GM12878 (cell line): ENCODE measurements around the gene HERPUD1. TPM values are rescaled to one million over a fixed set of nuclear protein-coding genes. Genes with fewer than 3 reads are reported as not detected.

Experiments used
- ATAC-seq: fragments of 200-7000 bp; cut with Tn5 transposase; 3 replicates; pipeline ENCODE4 v1.9.1; 2020; ENCODE audit warnings: mild to moderate bottlenecking, moderate library complexity
- BruUV-seq: library from RNA; stranded (reverse); fragments of 400-500 nt; replicated peaks from 2 replicates; lab custom pipeline; 2021; lab: Mats Ljungman, UMichigan
- CTCF ChIA-PET: fragments of 300-600 bp; sonication (Branson Sonifier 250); formaldehyde crosslinking; extraction: SDS; loops from one replicate; lab custom pipeline; 2021; ENCODE audit warnings: inconsistent platforms; lab: Yijun Ruan, JAX
- POLR2A ChIA-PET: fragments of 350-600 bp; formaldehyde crosslinking; extraction: SDS; loops from one replicate; lab custom pipeline; 2021; ENCODE audit warnings: inconsistent platforms; lab: Charles Lee
- RAD21 ChIA-PET: fragments of 300-600 bp; sonication (Branson Sonifier 250); formaldehyde crosslinking; loops from one replicate; lab custom pipeline; 2023; ENCODE audit warnings: antibody characterized with exemption; ENCODE audit not compliant: unreplicated experiment; lab: Charles Lee
- SMC1A ChIA-PET: fragments of 300-600 bp; sonication (Branson Sonifier 250); formaldehyde crosslinking; loops from one replicate; lab custom pipeline; 2023; ENCODE audit not compliant: unreplicated experiment, uncharacterized antibody; lab: Charles Lee
- DNase-seq: peaks from one replicate; pipeline ENCODE4 v3.0.0-alpha.2; 2011; ENCODE audit warnings: low read depth, low spot score
- FAIRE-seq: peaks from 3 replicates; lab custom pipeline; 2011; peaks lifted over from hg19 to GRCh38; lab: Jason Lieb, UNC
- H2AFZ ChIP-seq: 2 replicates; pipeline ENCODE4 v1.6.0; 2011; ENCODE audit warnings: low read depth, low read length, control low read depth; ENCODE audit not compliant: control insufficient read depth
- H3K27ac ChIP-seq: 2 replicates; pipeline ENCODE4 v1.5.1; 2011; ENCODE audit warnings: control low read depth; ENCODE audit not compliant: control insufficient read depth, insufficient read depth
- H3K27me3 ChIP-seq, 2 experiments: replicated peaks in 1 of 2; 2 replicates each; pipeline versions ENCODE4 v1.6.0 to v1.6.1; 2011; ENCODE audit warnings: low read length in 1 of 2; ENCODE audit not compliant: control insufficient read depth in 2 of 2, insufficient read depth in 2 of 2
- H3K36me3 ChIP-seq, 2 experiments: 2 replicates each; pipeline ENCODE4 v1.5.1; 2011; ENCODE audit warnings: low read length in 1 of 2; ENCODE audit not compliant: control insufficient read depth in 2 of 2, insufficient read depth in 2 of 2
- H3K4me1 ChIP-seq: 2 replicates; pipeline ENCODE4 v1.6.1; 2011; ENCODE audit warnings: mild to moderate bottlenecking, low read length, moderate library complexity, mixed read lengths; ENCODE audit not compliant: control insufficient read depth, insufficient read depth
- H3K4me2 ChIP-seq: 2 replicates; pipeline ENCODE4 v1.6.0; 2011; ENCODE audit warnings: control low read depth; ENCODE audit not compliant: control insufficient read depth, insufficient read depth
- H3K4me3 ChIP-seq: fragments of 200-600 bp; sonication (generic); 2 replicates; pipeline ENCODE4 v1.5.1; 2016
- H3K79me2 ChIP-seq: 2 replicates; pipeline ENCODE4 v1.6.0; 2011; ENCODE audit warnings: low read length; ENCODE audit not compliant: control insufficient read depth, insufficient read depth
- H3K9ac ChIP-seq: 2 replicates; pipeline ENCODE4 v1.8.0; 2011; ENCODE audit warnings: low read length, control low read depth, mixed read lengths; ENCODE audit not compliant: control insufficient read depth, insufficient read depth
- H3K9me3 ChIP-seq: replicated peaks from 3 replicates; pipeline ENCODE4 v1.5.1; 2011; ENCODE audit warnings: mild to moderate bottlenecking, low read length; ENCODE audit not compliant: control insufficient read depth, insufficient read depth
- H4K20me1 ChIP-seq: 2 replicates; pipeline ENCODE4 v1.6.0; 2011; ENCODE audit not compliant: control insufficient read depth, insufficient read depth
- ATF7 ChIP-seq: fragments of 450-650 bp; IDR thresholded peaks from 2 replicates; pipeline ENCODE4 v1.6.1; 2016; ENCODE audit warnings: low read depth, mild to moderate bottlenecking
- CBX5 ChIP-seq: sonication (generic); IDR thresholded peaks from 2 replicates; pipeline ENCODE4 v1.6.1; 2016; ENCODE audit warnings: low read depth, moderate library complexity, mild to moderate bottlenecking, inconsistent platforms
- EED ChIP-seq: sonication (generic); IDR thresholded peaks from 2 replicates; pipeline ENCODE4 v1.6.1; 2016; ENCODE audit warnings: antibody characterized with exemption, low read depth
- EGR1 ChIP-seq, 2 experiments: IDR thresholded peaks; 1 replicate in 1 of 2; 2 replicates in 1 of 2; pipeline ENCODE4 v1.6.1; 2011 to 2012; ENCODE audit warnings: low read depth in 2 of 2, low read length in 2 of 2, borderline replicate concordance in 1 of 2, mild to moderate bottlenecking in 1 of 2, moderate library complexity in 1 of 2
- HDGF ChIP-seq: fragments of 450-650 bp; IDR thresholded peaks from 2 replicates; pipeline ENCODE4 v1.6.1; 2016; ENCODE audit warnings: antibody characterized with exemption
- IKZF2 ChIP-seq, 2 experiments: fragments of 450-650 bp; IDR thresholded peaks; 2 replicates each; pipeline ENCODE4 v1.6.1; 2017; ENCODE audit warnings: mild to moderate bottlenecking in 2 of 2, moderate library complexity in 2 of 2
- IRF4 ChIP-seq: IDR thresholded peaks from 2 replicates; pipeline ENCODE4 v1.6.1; 2011; ENCODE audit warnings: low read depth, low read length
- KDM1A ChIP-seq: fragments of 200-600 bp; sonication (generic); IDR thresholded peaks from 2 replicates; pipeline ENCODE4 v1.6.1; 2016; ENCODE audit warnings: borderline replicate concordance
- MLLT1 ChIP-seq: fragments of 450-650 bp; IDR thresholded peaks from 2 replicates; pipeline ENCODE4 v1.6.1; 2016; ENCODE audit warnings: mild to moderate bottlenecking
- NR2C2 ChIP-seq: IDR thresholded peaks from 2 replicates; pipeline ENCODE4 v1.6.1; 2011; ENCODE audit warnings: borderline replicate concordance, low read depth; ENCODE audit not compliant: control insufficient read depth, insufficient read length
- REST ChIP-seq: IDR thresholded peaks from 2 replicates; pipeline ENCODE4 v1.6.1; 2012; ENCODE audit warnings: mild to moderate bottlenecking, low read depth, low read length
- SPI1 ChIP-seq: IDR thresholded peaks from 2 replicates; pipeline ENCODE4 v1.6.1; 2011; ENCODE audit warnings: low read depth, mild to moderate bottlenecking, low read length, moderate library complexity, borderline replicate concordance; ENCODE audit not compliant: insufficient read depth
- TAF1 ChIP-seq: IDR thresholded peaks from 2 replicates; pipeline ENCODE4 v1.6.1; 2011; ENCODE audit warnings: mild to moderate bottlenecking, low read depth, low read length, borderline replicate concordance
- WGBS: methylation state at CpG from one replicate; pipeline ENCODE4 v1.1.6; 2016; ENCODE audit warnings: low lambda C conversion rate; ENCODE audit not compliant: insufficient replicate concordance, insufficient coverage; ENCODE audit errors: missing lambda C conversion rate; 5-methylcytosine and 5-hydroxymethylcytosine counted together
- in situ Hi-C: fragments of 300-500 bp; cut with MboI; formaldehyde crosslinking; loops from 9 replicates; pipeline ENCODE4 v1.14.3; 2018; ENCODE audit warnings: mixed read lengths
- intact Hi-C: fragments of 100-400 bp; cut with micrococcal nuclease; formaldehyde crosslinking; loops from one replicate; pipeline ENCODE4 v1.14.2; 2022; ENCODE audit not compliant: unreplicated experiment
- polyA plus RNA-seq, 11 experiments: library from polyadenylated mRNA; depleted of rRNA in 4 of 11; unstranded in 6 of 11; stranded (reverse) in 5 of 11; fragments of >200 nt; fragmentation: Nextera tagmentation in 4 of 11; fragmentation: Illumina TruSeq in 1 of 11; extraction: Ambion mirVana in 4 of 11; extraction: Trizol in 1 of 11; gene quantifications; 1 replicate in 1 of 11; 2 replicates in 10 of 11; pipeline versions ENCODE4 v1.2.1 to v1.2.3, GENCODE V29; 2011 to 2016; ENCODE audit warnings: inconsistent platforms in 2 of 11, missing spikeins in 2 of 11, low read depth in 1 of 11
- total RNA-seq, 4 experiments: library from RNA; depleted of rRNA in 3 of 4; stranded (reverse); fragments of >200 nt in 3 of 4; fragmentation: Illumina TruSeq in 1 of 4; extraction: Trizol in 1 of 4; gene quantifications; 2 replicates each; pipeline versions ENCODE4 v1.2.1 to v1.2.3, GENCODE V29; 2013 to 2021
- TF ChIP-seq, protein P1 (sequence below): fragments of 450-650 bp; IDR thresholded peaks from 2 replicates; pipeline ENCODE4 v1.6.1; 2018; ENCODE audit warnings: borderline replicate concordance, mild to moderate bottlenecking; ENCODE audit not compliant: partially characterized antibody

The HERPUD1 gene
- total and polyA plus RNA-seq, 10 of the 15 experiments (the other 5 are each of a cell fraction or from before 2014, with no cell fraction given), result 32.6 to 212 (median 122) TPM

- no peaks in the 10 kb centered on the region for H3K27me3 ChIP-seq
- POLR2A ChIA-PET, result interaction anchor here (0.9 to 13.8 kb wide), 6 partner anchors 23 to 131 kb away, joined by 3 to 306 read pairs (median 4); partner anchors contain the start of gene HERPUD1
- peaks cover 54% of the 10 kb centered on the region for H3K4me1 ChIP-seq
- ATAC-seq, result peak; percentile 5
- RAD21 ChIA-PET, result interaction anchor here (0.9 to 4.8 kb wide), 11 partner anchors 16 to 53 kb away, joined by 3 to 25 read pairs (median 4); partner anchors contain the start of gene HERPUD1
- H3K36me3 ChIP-seq, result no peaks in the 10 kb centered on the region
- no peaks in the 10 kb centered on the region for H4K20me1 ChIP-seq
- H3K4me3 ChIP-seq, result no peak overlapping the region
- CTCF ChIA-PET, result interaction anchor here (0.7 to 6.2 kb wide), 8 partner anchors 18 to 96 kb away, joined by 3 to 50 read pairs (median 3); partner anchors contain the start of gene SLC12A3
- no peaks in the 10 kb centered on the region for H3K79me2 ChIP-seq
- peak overlapping the region; percentile 43 for H3K4me2 ChIP-seq
- no TSS peak for BruUV-seq
- no peak for DNase-seq
- no peaks in the 10 kb centered on the region for H3K9me3 ChIP-seq
- H3K27ac ChIP-seq, result peak overlapping the region; percentile 34
- intact Hi-C loops (loop anchor here (1.0 kb wide), 1 partner anchor 18 kb away; no protein-coding TSS in a partner anchor), in situ Hi-C loops (no loop called here)
- H3K9ac ChIP-seq, result no peak overlapping the region
- SMC1A ChIA-PET, result interaction anchor here (0.6 to 6.2 kb wide), 11 partner anchors 7 to 50 kb away, joined by 3 to 26 read pairs (median 5); no protein-coding TSS in a partner anchor
- no peak for FAIRE-seq
- WGBS, result 67% methylated on average over 18 of the region's 18 CpGs
- no peak overlapping the region for H2AFZ ChIP-seq
- TF ChIP-seq SPI1 (0 out of 2 replicates have a peak, but pooled peaks have one; percentile 18), KDM1A (no peak), EGR1 (IDR thresholded peaks at IDR 0.05; ENCODE audit: borderline replicate concordance in 1 of 2, low read depth in 2 of 2, low read length in 2 of 2) (peak in 1 of 2 experiments; percentile 80; a peak in 2 of 3 replicates), MLLT1 (peak; percentile 50; the same call in 1 of the 2 replicates), TAF1 (no peak), EED (0 out of 2 replicates have a peak, but pooled peaks have one; percentile 32), ATF7 (no peak), REST (no peak), IKZF2 (IDR thresholded peaks at IDR 0.05) (peak; percentile 22 to 50; a peak in 3 of 4 replicates), IRF4 (no peak), HDGF (peak; percentile 73), CBX5 (no peak), NR2C2 (no peak)
- TF ChIP-seq, protein P1, sequence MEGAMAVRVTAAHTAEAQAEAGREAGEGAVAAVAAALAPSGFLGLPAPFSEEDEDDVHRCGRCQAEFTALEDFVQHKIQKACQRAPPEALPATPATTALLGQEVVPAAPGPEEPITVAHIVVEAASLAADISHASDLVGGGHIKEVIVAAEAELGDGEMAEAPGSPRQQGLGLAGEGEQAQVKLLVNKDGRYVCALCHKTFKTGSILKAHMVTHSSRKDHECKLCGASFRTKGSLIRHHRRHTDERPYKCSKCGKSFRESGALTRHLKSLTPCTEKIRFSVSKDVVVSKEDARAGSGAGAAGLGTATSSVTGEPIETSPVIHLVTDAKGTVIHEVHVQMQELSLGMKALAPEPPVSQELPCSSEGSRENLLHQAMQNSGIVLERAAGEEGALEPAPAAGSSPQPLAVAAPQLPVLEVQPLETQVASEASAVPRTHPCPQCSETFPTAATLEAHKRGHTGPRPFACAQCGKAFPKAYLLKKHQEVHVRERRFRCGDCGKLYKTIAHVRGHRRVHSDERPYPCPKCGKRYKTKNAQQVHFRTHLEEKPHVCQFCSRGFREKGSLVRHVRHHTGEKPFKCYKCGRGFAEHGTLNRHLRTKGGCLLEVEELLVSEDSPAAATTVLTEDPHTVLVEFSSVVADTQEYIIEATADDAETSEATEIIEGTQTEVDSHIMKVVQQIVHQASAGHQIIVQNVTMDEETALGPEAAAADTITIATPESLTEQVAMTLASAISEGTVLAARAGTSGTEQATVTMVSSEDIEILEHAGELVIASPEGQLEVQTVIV, result no peak
Observed at GRCh38 chr16:56912746-56913708, 18.9 kb upstream of the HERPUD1 start.
